Esophagus muscularis mucosa (tissue), 4 donors: Measurements from ENCODE around the gene FGD6.

Experiments used
- EP300 ChIP-seq: sonication (generic); formaldehyde crosslinking; IDR thresholded peaks from one replicate; pipeline ENCODE4 v1.6.1; 2017; ENCODE audit warnings: antibody characterized with exemption
- POLR2A ChIP-seq: fragments of 450-650 bp; IDR thresholded peaks from one replicate; pipeline ENCODE4 v1.6.1; 2017; ENCODE audit warnings: antibody characterized with exemption, moderate library complexity, mild to moderate bottlenecking, low read depth
- POLR2AphosphoS5 ChIP-seq, 2 donors: sonication (generic); formaldehyde crosslinking; IDR thresholded peaks; one replicate each; pipeline ENCODE4 v1.6.1; 2017; ENCODE audit warnings: antibody characterized with exemption in 2 of 2
- TF ChIP-seq, protein P1 (sequence below), 3 experiments: fragments of 200-600 bp in 2 of 3; fragments of 450-650 bp in 1 of 3; sonication (generic) in 2 of 3; IDR thresholded peaks; one replicate each; pipeline ENCODE4 v1.5.1; 2017 to 2019; ENCODE audit warnings: antibody characterized with exemption in 3 of 3, mild to moderate bottlenecking in 2 of 3, moderate library complexity in 1 of 3

DNA sequence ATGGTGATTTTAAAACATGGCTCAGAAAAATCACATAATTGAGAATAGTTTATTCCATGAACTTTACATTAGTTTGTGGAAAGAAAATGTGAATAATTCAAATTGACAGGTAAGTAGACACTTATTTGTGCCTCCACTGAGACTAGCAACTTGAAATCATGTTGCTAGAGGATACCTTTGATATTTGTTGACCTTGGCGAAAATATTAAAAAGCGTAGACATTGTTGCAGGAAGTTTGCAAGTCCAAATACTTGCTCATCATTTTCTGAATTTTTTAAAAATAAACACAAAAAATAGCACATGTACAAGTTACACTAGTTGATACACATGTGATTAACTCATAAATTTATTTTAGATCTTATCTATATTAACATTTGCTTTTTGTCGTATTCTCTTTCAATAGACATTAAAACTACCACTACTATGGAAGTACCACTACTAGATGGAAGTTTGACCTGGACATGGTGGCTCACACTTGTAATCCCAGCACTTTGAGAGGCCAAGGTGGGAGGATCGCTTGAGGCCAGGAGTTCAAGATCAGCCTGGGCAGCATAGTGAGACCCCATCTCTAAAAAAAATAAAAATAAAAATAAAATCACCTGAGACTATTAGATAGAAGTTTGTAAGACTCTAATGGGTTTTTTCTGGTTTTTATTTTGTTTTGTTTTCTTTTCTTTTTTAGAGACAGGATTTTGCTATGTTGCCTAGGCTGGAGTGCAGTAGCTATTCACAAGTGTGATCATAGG is 24.7 kb upstream of the FGD6 start:
- TF ChIP-seq POLR2AphosphoS5 (IDR thresholded peaks at IDR 0.05) (no peak), EP300 (no peak), POLR2A (no peak)
- TF ChIP-seq, protein P1, sequence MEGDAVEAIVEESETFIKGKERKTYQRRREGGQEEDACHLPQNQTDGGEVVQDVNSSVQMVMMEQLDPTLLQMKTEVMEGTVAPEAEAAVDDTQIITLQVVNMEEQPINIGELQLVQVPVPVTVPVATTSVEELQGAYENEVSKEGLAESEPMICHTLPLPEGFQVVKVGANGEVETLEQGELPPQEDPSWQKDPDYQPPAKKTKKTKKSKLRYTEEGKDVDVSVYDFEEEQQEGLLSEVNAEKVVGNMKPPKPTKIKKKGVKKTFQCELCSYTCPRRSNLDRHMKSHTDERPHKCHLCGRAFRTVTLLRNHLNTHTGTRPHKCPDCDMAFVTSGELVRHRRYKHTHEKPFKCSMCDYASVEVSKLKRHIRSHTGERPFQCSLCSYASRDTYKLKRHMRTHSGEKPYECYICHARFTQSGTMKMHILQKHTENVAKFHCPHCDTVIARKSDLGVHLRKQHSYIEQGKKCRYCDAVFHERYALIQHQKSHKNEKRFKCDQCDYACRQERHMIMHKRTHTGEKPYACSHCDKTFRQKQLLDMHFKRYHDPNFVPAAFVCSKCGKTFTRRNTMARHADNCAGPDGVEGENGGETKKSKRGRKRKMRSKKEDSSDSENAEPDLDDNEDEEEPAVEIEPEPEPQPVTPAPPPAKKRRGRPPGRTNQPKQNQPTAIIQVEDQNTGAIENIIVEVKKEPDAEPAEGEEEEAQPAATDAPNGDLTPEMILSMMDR (IDR thresholded peaks at IDR 0.05): no peak
